Left lung (tissue), 10 donors: ENCODE data around the gene RAPH1. TPM values are rescaled to one million over a fixed set of nuclear protein-coding genes. Genes with fewer than 3 reads are reported as not detected.

Source experiments
- ATAC-seq: fragments of 200-7000 bp; cut with Tn5 transposase; one replicate; pipeline ENCODE4 v1.9.1; 2020; ENCODE audit warnings: moderate library complexity
- DNase-seq, 4 donors: peaks; one replicate each; pipeline ENCODE4 v3.0.0-alpha.2; 2013 to 2020
- H3K27ac ChIP-seq, 2 donors: fragments of 200-600 bp; sonication (generic) in 1 of 2; one replicate each; pipeline versions ENCODE4 v1.5.0 to v1.8.0; 2020 to 2021
- H3K27me3 ChIP-seq, 2 donors: fragments of 200-600 bp; sonication (generic) in 1 of 2; one replicate each; pipeline versions ENCODE4 v1.5.0 to v1.8.0; 2020 to 2021
- H3K36me3 ChIP-seq, 2 donors: fragments of 200-600 bp; sonication (generic) in 1 of 2; one replicate each; pipeline versions ENCODE4 v1.5.0 to v1.8.0; 2020 to 2021
- H3K4me1 ChIP-seq, 2 donors: fragments of 200-600 bp; one replicate each; pipeline ENCODE4 v1.8.0; 2021
- H3K4me3 ChIP-seq, 2 donors: fragments of 200-600 bp; sonication (generic) in 1 of 2; one replicate each; pipeline versions ENCODE4 v1.5.0 to v1.8.0; 2020 to 2021; ENCODE audit warnings: mild to moderate bottlenecking in 1 of 2
- H3K9me3 ChIP-seq, 2 donors: fragments of 200-600 bp; sonication (generic) in 1 of 2; one replicate each; pipeline versions ENCODE4 v1.5.0 to v1.8.0; 2020 to 2021
- intact Hi-C, 2 donors: fragments of 100-400 bp; cut with DNase I; formaldehyde crosslinking; loops; one replicate each; pipeline versions ENCODE4 v1.11.2 to v1.14.2; 2022
- polyA plus RNA-seq, 6 donors: library from polyadenylated mRNA; unstranded; fragments of 120-200 nt; gene quantifications; one replicate each; pipeline ENCODE4 v1.2.1, GENCODE V29; 2013; ENCODE audit not compliant: insufficient read length in 6 of 6
- total RNA-seq, 2 donors: library from RNA; stranded (reverse); fragmentation: NEBNext Ultra II Directional; extraction: Animal tissue kit (Norgen Biotek cat#: 25700); gene quantifications; one replicate each; pipeline ENCODE4 v1.2.1, GENCODE V29; 2021
- TF ChIP-seq, protein P1 (sequence below), 2 donors: fragments of 200-600 bp; sonication (generic) in 1 of 2; IDR thresholded peaks; one replicate each; pipeline versions ENCODE4 v1.5.0 to v1.8.0; 2021; ENCODE audit warnings: antibody characterized with exemption in 2 of 2
- donor health status: DM: no; HTN: yes; CAD: no.
- donor health status: DM: no; HTN: no; CAD: no.

RAPH1 gene
- total and polyA plus RNA-seq, 8 donors, result 24.6 to 74.7 (median 27.8) TPM

DNA sequence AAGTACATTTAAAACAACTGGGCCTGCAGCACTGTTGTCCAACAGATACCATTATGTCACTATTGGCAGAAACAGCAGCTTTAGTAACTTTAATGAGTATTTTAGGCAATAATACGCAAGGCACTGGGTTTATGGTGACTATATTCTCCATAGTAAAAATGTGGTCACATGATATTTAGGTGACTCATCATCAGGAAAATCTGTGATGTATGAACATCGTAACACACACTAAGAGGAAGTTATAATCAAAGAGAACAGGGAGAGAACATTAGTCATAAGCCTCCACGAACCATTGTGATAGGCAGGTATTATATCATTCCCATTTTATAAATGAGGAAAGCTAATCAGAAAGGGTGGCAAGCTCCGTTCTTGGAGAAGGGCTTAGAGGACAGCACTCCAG lies 36.9 kb downstream of the RAPH1 start:
- intact Hi-C loops, result no loop called here
- Histone ChIP-seq H3K4me1 (peaks cover 4 to 43% of the 10 kb centered on the region in 2 donors), H3K4me3 (no peak overlapping the region), H3K9me3 (no peaks in the 10 kb centered on the region), H3K36me3 (peaks cover 0 to 19% of the 10 kb centered on the region in 2 donors), H3K27ac (peak overlapping the region; percentile 2 to 43), H3K27me3 (no peaks in the 10 kb centered on the region)
- TF ChIP-seq, protein P1, sequence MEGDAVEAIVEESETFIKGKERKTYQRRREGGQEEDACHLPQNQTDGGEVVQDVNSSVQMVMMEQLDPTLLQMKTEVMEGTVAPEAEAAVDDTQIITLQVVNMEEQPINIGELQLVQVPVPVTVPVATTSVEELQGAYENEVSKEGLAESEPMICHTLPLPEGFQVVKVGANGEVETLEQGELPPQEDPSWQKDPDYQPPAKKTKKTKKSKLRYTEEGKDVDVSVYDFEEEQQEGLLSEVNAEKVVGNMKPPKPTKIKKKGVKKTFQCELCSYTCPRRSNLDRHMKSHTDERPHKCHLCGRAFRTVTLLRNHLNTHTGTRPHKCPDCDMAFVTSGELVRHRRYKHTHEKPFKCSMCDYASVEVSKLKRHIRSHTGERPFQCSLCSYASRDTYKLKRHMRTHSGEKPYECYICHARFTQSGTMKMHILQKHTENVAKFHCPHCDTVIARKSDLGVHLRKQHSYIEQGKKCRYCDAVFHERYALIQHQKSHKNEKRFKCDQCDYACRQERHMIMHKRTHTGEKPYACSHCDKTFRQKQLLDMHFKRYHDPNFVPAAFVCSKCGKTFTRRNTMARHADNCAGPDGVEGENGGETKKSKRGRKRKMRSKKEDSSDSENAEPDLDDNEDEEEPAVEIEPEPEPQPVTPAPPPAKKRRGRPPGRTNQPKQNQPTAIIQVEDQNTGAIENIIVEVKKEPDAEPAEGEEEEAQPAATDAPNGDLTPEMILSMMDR (IDR thresholded peaks at IDR 0.05), result no peak
- ATAC-seq (peak; percentile 73), DNase-seq (peak in 2 of 4 donors; percentile 9 to 28)

DNA sequence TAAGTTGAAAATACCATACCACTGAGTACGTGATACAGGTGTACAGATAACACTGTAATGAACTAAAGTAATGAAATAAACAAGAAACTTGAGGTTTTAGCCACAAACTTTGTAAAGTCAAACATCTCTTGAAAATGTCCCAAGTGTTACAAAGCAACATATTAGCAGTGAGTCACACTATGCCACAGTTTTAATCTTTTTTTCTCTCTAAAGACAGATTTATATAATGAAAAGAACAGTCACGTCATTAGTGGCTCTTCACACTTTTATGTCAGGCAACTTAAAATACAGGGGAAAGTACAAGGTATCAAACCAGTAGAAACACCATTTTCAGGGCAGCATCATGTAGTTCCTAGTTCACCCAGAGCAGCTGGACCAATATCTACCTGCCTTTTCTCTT lies 42.1 kb downstream of the RAPH1 start:
- intact Hi-C loops, result no loop called here
- Histone ChIP-seq H3K27ac (no peak overlapping the region), H3K27me3 (no peaks in the 10 kb centered on the region), H3K36me3 (peaks cover 0 to 62% of the 10 kb centered on the region in 2 donors), H3K4me3 (no peak overlapping the region), H3K4me1 (peaks cover under 1 to 3% of the 10 kb centered on the region in 2 donors), H3K9me3 (no peaks in the 10 kb centered on the region)
- TF ChIP-seq, protein P1 (IDR thresholded peaks at IDR 0.05), result no peak
- ATAC-seq, result no peak
- DNase-seq, result no peak

DNA sequence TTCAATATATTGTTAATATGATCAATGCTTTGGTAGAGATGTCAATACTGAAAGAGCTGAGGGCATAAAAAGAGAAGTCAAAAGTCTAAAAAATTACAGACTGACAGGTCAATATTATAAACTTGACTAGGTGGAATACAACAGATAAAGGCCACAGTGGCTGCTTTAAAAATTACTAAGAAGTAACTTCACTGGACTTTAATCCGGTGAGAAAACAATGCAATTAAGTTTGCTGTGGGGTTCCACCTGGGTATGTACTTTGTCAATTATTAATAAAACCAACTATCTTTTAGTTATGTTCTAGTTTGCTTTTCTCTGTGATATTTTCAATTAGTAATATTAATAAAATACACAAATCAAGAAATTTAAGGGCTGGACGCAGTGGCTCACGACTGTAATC lies 44.7 kb downstream of the RAPH1 start:
- no peaks in the 10 kb centered on the region for H3K4me1 ChIP-seq
- no peak overlapping the region for H3K27ac ChIP-seq
- DNase-seq, result no peak
- TF ChIP-seq, protein P1 (IDR thresholded peaks at IDR 0.05), result no peak
- H3K9me3 ChIP-seq, result no peaks in the 10 kb centered on the region
- ATAC-seq, result no peak
- no peak overlapping the region for H3K4me3 ChIP-seq
- intact Hi-C loops, result no loop called here
- H3K27me3 ChIP-seq, result no peaks in the 10 kb centered on the region
- H3K36me3 ChIP-seq, result peaks cover 0 to 72% of the 10 kb centered on the region in 2 donors

DNA sequence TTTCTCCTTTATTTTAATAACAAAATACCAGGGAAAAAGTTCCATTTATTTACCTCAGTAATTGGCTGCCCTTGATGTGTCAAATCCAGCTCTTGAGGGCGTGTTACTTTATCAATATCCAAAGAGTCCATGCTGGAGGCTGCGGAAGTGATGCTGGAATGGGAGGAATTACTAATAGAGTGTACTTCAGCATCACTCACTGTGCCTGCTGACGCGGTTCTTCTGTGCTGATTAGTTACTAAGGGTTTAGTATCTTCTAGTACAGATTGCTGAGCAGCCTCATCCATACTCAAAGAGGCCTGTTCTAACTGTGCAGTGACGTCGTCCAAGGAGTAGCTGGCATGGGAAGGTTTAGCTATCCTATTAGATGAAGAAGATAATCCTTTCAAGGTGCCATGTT lies 45.6 kb downstream of the RAPH1 start:
- Histone ChIP-seq H3K4me1 (no peaks in the 10 kb centered on the region), H3K27ac (no peak overlapping the region), H3K9me3 (no peaks in the 10 kb centered on the region), H3K36me3 (peaks cover 0 to 73% of the 10 kb centered on the region in 2 donors), H3K4me3 (no peak overlapping the region), H3K27me3 (no peaks in the 10 kb centered on the region)
- intact Hi-C loops, result loop anchor here in 1 of 2 donors (10.0 kb wide), 1 partner anchor 325 kb away; no protein-coding TSS in a partner anchor
- TF ChIP-seq, protein P1 (IDR thresholded peaks at IDR 0.05), result no peak
- ATAC-seq (no peak), DNase-seq (no peak)

DNA sequence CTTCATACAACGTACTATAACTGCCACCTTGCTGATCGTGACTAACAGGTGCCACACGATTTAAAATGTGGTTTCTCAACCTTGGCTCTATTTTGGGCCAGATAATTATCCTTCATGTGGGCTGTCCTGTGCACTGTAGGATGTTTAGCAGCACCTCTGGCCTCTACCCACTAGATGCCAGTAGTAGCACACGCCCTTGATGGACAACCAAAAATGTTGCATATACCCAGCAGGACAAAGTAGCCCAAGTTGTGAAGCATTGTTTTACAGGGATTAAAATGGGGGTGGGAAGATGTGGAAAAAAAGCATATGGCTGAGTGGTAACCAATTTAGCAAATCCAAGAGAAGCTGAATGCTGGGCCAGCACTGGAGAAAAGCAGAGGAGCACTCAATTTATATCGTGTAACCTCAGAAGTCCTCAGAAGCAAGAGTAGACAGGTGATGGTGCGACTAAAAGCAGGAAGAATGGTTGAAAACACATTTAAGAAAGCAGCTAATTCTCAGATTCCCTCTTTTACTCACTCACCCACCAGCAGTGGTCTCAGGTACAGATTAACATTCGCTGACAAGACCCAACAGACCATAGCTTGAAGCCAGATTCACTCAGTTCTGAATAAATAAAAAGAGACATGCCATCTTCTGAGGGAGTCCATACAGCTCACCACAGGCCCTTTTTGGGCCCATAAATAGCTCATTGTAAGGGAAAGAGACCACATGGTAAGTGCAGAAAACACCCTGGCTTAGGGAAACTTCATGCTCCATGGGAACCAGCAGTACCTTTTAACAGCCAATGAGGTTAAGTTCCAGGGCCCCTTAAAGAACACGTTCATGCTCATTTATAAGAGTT lies 50.6 kb downstream of the RAPH1 start:
- ATAC-seq (peak; percentile 84), DNase-seq (peak in 1 of 4 donors; percentile 40)
- Histone ChIP-seq H3K36me3 (peaks cover 0 to 38% of the 10 kb centered on the region in 2 donors), H3K9me3 (no peaks in the 10 kb centered on the region), H3K27me3 (no peaks in the 10 kb centered on the region), H3K4me3 (no peak overlapping the region), H3K4me1 (no peaks in the 10 kb centered on the region), H3K27ac (no peak overlapping the region)
- intact Hi-C loops, result loop anchor here in 1 of 2 donors (10.0 kb wide), 1 partner anchor 330 kb away; no protein-coding TSS in a partner anchor
- TF ChIP-seq, protein P1 (IDR thresholded peaks at IDR 0.05), result peak in 1 of 2 donors; percentile 46
